Middle frontal gyrus (tissue), 1 donor: ENCODE data around the gene SOWAHA.

Source experiments
- DNase-seq: peaks from one replicate; pipeline ENCODE4 v3.0.0-alpha.2; 2015; ENCODE audit warnings: low spot score; ENCODE audit errors: extremely low spot score

Gene SOWAHA

GRCh38 chr5:132825033-132825833 lies 12.1 kb downstream of the SOWAHA start:
- DNase-seq = no peak

GRCh38 chr5:132825834-132826391 lies 12.8 kb downstream of the SOWAHA start:
- no peak for DNase-seq

GRCh38 chr5:132826424-132827082 lies 13.5 kb downstream of the SOWAHA start:
- DNase-seq = no peak

DNA sequence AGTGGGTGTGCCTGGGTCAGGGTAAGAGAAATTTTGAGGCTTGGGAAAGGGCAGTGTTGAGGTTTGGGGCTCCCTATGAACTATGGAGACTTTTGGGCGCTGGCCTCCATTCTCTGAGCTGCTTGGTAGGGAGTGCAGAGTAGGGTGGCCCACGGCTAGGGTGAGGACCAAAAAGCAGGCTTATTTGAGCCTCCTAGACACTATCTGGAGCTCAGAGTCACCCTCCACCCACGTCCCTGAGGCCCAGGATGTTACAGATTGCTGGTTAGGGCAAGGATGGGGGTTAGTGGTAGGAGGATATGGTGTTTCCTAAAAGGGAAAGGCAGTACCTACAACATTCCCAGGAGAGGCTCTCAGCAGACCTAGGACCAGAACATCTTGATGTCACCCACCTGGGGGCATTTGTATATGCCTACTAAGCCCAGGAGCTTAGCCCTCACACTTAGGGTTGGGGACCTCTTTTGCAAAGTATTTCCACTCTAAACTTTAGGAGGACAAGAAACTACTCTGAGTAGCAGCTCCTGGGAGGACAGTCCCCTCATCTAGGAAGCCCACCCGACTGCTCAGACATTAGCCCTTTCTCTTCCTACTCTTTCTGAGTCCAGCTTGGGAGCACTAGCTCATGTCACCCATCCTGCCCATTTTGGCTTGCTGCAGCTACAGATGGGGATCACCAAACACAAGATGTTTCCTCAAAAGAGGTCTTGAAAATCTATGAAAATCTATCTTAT lies 15.0 kb downstream of the SOWAHA start:
- DNase-seq = no peak

GRCh38 chr5:132828846-132829494 lies 15.9 kb downstream of the SOWAHA start:
- no peak for DNase-seq

DNA sequence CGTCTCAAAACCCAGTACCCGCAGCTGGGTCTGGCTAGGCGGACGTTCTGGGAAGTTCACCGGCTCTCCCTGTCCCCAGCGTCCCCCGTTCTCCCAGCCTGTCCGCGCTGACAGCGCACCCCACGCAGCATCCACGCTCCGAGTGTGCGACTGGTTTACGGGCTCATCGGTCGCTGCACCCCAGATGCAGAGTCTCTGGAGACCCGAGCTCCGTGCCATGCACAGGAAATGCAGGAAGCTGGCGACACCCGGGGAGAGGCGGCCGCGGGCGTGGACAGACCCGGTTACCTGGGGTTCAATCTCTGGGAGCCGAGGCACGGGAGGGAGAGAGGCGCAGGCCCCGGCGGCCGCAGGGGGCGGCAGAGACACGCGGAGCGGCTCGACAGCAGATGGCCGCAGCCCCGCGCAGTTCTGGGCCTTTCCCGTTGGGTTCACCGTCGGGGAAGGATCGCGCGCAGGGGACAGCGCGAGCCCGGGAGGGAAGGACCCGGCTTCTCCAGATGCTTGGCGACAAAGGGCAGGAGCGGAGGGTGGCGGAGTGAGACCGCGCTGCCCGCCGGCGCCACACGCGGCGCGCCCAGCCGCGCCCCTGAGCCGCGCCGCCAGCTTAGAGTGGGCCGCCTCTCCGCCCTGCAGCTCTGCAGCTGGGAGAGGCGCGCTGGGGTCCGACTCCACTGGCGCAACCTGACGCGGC lies 16.8 kb downstream of the SOWAHA start:
- DNase-seq = no peak

GRCh38 chr5:132830436-132831094 lies 17.5 kb downstream of the SOWAHA start, which contains the start of gene SHROOM1:
Gene SHROOM1, minus strand, starts transcription at chr5:132830647. Its CDS starts 4,507 bp downstream, at chr5:132826140.
- no peak for DNase-seq

- no peak for DNase-seq
These were observed 18.2 kb downstream of the SOWAHA start for GRCh38 chr5:132831095-132831860.

GRCh38 chr5:132832612-132833011 lies 19.5 kb downstream of the SOWAHA start:
- no peak for DNase-seq

- DNase-seq = no peak
These were observed 21.0 kb downstream of the SOWAHA start for GRCh38 chr5:132834057-132834456.

GRCh38 chr5:132836852-132837251 lies 23.8 kb downstream of the SOWAHA start:
- DNase-seq = no peak

DNA sequence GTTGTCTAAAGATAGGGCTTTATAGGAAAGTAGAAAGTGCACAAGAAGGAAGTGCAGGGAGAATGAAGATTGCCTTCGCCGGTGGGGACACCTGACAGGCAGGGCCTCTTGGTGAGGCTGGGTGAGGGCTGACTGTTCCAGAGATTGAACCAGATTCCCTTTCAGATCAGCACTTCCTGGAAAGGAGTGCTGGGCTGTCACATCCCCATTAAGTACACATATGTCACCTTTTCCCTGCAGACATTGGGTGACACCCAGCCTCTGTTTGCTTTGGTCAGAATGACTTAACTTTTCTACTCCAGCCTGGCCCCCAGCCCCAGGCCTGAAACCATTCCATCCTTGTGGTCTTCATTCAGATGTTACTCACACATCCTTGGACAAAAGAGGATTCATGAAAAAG lies 24.8 kb downstream of the SOWAHA start:
- DNase-seq = no peak

- DNase-seq = no peak
These were observed 25.6 kb downstream of the SOWAHA start for GRCh38 chr5:132838516-132839282.

DNA sequence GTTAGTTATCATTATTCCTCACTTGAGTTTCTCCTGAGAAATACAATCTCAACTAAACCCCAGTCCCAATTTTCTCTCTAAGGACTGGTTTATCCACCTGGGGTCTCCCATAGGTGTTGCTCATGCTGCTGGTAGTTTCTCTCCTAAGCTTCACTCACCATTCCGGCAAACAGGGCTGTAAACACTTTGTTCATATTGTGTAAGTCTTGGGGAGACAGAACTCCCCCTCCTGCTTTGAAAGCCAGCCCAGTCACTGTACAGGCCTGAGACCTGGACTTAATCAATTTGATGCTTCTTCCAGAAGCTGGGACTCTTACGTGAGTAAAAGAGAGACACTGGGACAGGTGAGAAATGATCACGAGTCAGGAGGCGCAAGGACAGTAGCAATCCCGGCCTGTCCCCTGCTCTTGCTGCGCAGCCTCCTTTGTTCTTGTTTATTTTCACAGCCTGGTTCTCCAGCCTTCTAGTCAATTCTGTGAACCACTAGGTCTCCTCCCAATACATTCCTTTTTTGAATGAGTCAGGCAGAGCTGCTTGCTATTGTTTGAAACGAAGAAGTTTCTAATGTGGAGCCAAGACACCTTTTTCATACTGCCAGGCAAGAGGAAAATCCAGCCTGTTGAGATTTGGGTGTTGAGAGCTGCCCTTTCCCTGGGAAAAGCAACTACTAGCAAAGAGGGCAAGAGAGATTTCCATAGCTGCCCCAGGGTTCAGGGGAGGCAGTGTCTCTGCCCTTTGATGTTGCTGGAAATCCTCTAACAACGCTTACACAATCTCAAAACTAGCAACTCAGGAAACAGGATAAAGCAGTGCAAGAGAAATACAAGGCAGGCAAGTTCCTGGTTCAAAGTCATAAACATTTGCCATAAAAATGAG lies 26.6 kb downstream of the SOWAHA start:
- no peak for DNase-seq

- no peak for DNase-seq
These were observed 27.2 kb downstream of the SOWAHA start for GRCh38 chr5:132840313-132840712.

DNA sequence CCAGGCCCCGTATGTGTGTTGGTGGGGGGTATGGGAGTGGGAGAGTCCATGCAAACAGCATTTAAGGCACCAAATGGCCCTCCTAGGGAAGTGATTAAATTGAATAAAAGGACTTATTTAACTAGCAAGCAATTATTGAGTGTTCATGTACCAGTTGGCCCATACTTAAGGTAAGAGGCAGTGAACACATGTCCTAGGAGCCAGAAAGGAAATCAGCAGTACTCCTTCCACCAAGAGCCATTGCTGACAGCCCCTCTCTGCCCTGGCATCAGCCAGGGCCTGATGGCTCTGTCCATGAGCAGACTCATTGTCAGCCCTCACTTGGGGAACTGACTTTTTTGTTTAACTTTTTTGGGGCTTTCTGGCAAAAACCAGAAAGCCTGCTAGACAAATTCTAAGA lies 27.8 kb downstream of the SOWAHA start:
- no peak for DNase-seq

GRCh38 chr5:132841305-132841704 lies 28.2 kb downstream of the SOWAHA start:
- no peak for DNase-seq

GRCh38 chr5:132848270-132848669 lies 35.2 kb downstream of the SOWAHA start:
- no peak for DNase-seq
